Stimulated activated effector memory CD8-positive, alpha-beta T cell treated with anti-CD3 and anti-CD28 coated beads, Interleukin-12 subunit alpha, Interleukin-12 subunit beta, amount 100 ng/mL, for 72 hours (primary cell): ENCODE results near the gene RGS12.

Source experiments
- ATAC-seq: fragments of 150-1000 bp; cut with Tn5 transposase; 2 replicates; pipeline ENCODE4 v1.10.0; 2021
- DNase-seq, 2 donors: peaks; one replicate each; pipeline ENCODE4 v3.0.0; 2021 to 2022; ENCODE audit warnings: low spot score in 2 of 2
- H3K27ac Mint-ChIP-seq: one replicate; pipeline ENCODE4 v1.8.0; 2022; ENCODE audit warnings: mild to moderate bottlenecking, mixed read lengths
- H3K36me3 Mint-ChIP-seq: one replicate; pipeline ENCODE4 v1.8.0; 2022; ENCODE audit warnings: mild to moderate bottlenecking, mixed read lengths
- H3K4me1 Mint-ChIP-seq: one replicate; pipeline ENCODE4 v1.8.0; 2022; ENCODE audit warnings: mixed read lengths
- H3K4me3 Mint-ChIP-seq: one replicate; pipeline ENCODE4 v1.8.0; 2022; ENCODE audit warnings: mild to moderate bottlenecking, mixed read lengths
- H3K9me3 Mint-ChIP-seq: one replicate; pipeline ENCODE4 v1.8.0; 2022; ENCODE audit warnings: mixed read lengths

The RGS12 gene

GRCh38 chr4:3335982-3336381, 43.2 kb downstream of the RGS12 start:
- H3K36me3 Mint-ChIP-seq = no peaks in the 10 kb centered on the region

GRCh38 chr4:3336382-3337356, 43.8 kb downstream of the RGS12 start:
- no peak overlapping the region for H3K27ac Mint-ChIP-seq
- H3K9me3 Mint-ChIP-seq = no peaks in the 10 kb centered on the region
- ATAC-seq (no peak), DNase-seq (no peak)
- no peak overlapping the region for H3K4me3 Mint-ChIP-seq
- H3K36me3 Mint-ChIP-seq = no peaks in the 10 kb centered on the region
- H3K4me1 Mint-ChIP-seq = peaks cover 7% of the 10 kb centered on the region

More at GRCh38 chr4:3335982-3336381, 43.2 kb downstream of the RGS12 start:
- Mint-ChIP-seq H3K9me3 (no peaks in the 10 kb centered on the region), H3K4me3 (no peak overlapping the region), H3K27ac (no peak overlapping the region), H3K4me1 (peaks cover 6% of the 10 kb centered on the region)
- ATAC-seq (no peak), DNase-seq (peak in 1 of 2 donors; percentile 28)

GRCh38 chr4:3337357-3337732, 44.5 kb downstream of the RGS12 start:
- peaks cover 11% of the 10 kb centered on the region for H3K4me1 Mint-ChIP-seq
- ATAC-seq (no peak), DNase-seq (peak in 1 of 2 donors; percentile 17)
- no peak overlapping the region for H3K27ac Mint-ChIP-seq
- no peaks in the 10 kb centered on the region for H3K36me3 Mint-ChIP-seq
- H3K4me3 Mint-ChIP-seq = no peak overlapping the region
- H3K9me3 Mint-ChIP-seq = no peaks in the 10 kb centered on the region

- ATAC-seq (no peak), DNase-seq (peak in 1 of 2 donors; percentile 33)
- Mint-ChIP-seq H3K4me1 (peaks cover 11% of the 10 kb centered on the region), H3K27ac (no peak overlapping the region), H3K9me3 (no peaks in the 10 kb centered on the region), H3K36me3 (no peaks in the 10 kb centered on the region), H3K4me3 (no peak overlapping the region)
These were observed 45.0 kb downstream of the RGS12 start for GRCh38 chr4:3337811-3338210.

- DNase-seq (peak in 1 of 2 donors; percentile 40), ATAC-seq (no peak)
- no peaks in the 10 kb centered on the region for H3K9me3 Mint-ChIP-seq
- H3K27ac Mint-ChIP-seq = no peak overlapping the region
- no peaks in the 10 kb centered on the region for H3K36me3 Mint-ChIP-seq
- H3K4me1 Mint-ChIP-seq = peaks cover 11% of the 10 kb centered on the region
- H3K4me3 Mint-ChIP-seq = no peak overlapping the region
These were observed 45.6 kb downstream of the RGS12 start for GRCh38 chr4:3338321-3338838.

- Mint-ChIP-seq H3K4me1 (peaks cover 11% of the 10 kb centered on the region), H3K27ac (no peak overlapping the region), H3K36me3 (peaks cover 5% of the 10 kb centered on the region), H3K9me3 (no peaks in the 10 kb centered on the region), H3K4me3 (no peak overlapping the region)
- ATAC-seq (no peak), DNase-seq (peak in 1 of 2 donors; percentile 23)
These were observed 46.2 kb downstream of the RGS12 start for GRCh38 chr4:3338976-3339531.

GRCh38 chr4:3339577-3339976, 46.8 kb downstream of the RGS12 start:
- no peak overlapping the region for H3K4me3 Mint-ChIP-seq
- ATAC-seq (no peak), DNase-seq (no peak)
- H3K9me3 Mint-ChIP-seq = no peaks in the 10 kb centered on the region
- H3K4me1 Mint-ChIP-seq = peaks cover 11% of the 10 kb centered on the region
- H3K27ac Mint-ChIP-seq = no peak overlapping the region
- H3K36me3 Mint-ChIP-seq = peaks cover 5% of the 10 kb centered on the region

- no peak overlapping the region for H3K27ac Mint-ChIP-seq
- H3K4me3 Mint-ChIP-seq = no peak overlapping the region
- peaks cover 5% of the 10 kb centered on the region for H3K36me3 Mint-ChIP-seq
- ATAC-seq (no peak), DNase-seq (peak in 1 of 2 donors; percentile 22)
- H3K4me1 Mint-ChIP-seq = peaks cover 10% of the 10 kb centered on the region
- no peaks in the 10 kb centered on the region for H3K9me3 Mint-ChIP-seq
These were observed 47.3 kb downstream of the RGS12 start for GRCh38 chr4:3340038-3340699.

- Mint-ChIP-seq H3K36me3 (peaks cover 5% of the 10 kb centered on the region), H3K9me3 (no peaks in the 10 kb centered on the region), H3K4me3 (no peak overlapping the region), H3K27ac (no peak overlapping the region), H3K4me1 (peaks cover 5% of the 10 kb centered on the region)
- ATAC-seq (no peak), DNase-seq (peak in 1 of 2 donors; percentile 45)
These were observed 47.9 kb downstream of the RGS12 start for GRCh38 chr4:3340700-3341083.

- ATAC-seq = no peak
- Mint-ChIP-seq H3K4me1 (peaks cover 14% of the 10 kb centered on the region), H3K4me3 (no peak overlapping the region), H3K9me3 (no peaks in the 10 kb centered on the region), H3K27ac (no peak overlapping the region), H3K36me3 (peaks cover 5% of the 10 kb centered on the region)
- no peak for DNase-seq
These were observed 48.9 kb downstream of the RGS12 start for GRCh38 chr4:3341760-3342159.

- DNase-seq = peak in 1 of 2 donors; percentile 41
- H3K27ac Mint-ChIP-seq = no peak overlapping the region
- H3K9me3 Mint-ChIP-seq = no peaks in the 10 kb centered on the region
- peaks cover 14% of the 10 kb centered on the region for H3K4me1 Mint-ChIP-seq
- ATAC-seq = peak; percentile 72
- H3K36me3 Mint-ChIP-seq = peaks cover 5% of the 10 kb centered on the region
- H3K4me3 Mint-ChIP-seq = no peak overlapping the region
These were observed 49.5 kb downstream of the RGS12 start for GRCh38 chr4:3342182-3342854.
